ENCODE measurements around the gene EN1.

EN1 gene

GRCh38 chr2:118864207-118864606, 16.8 kb upstream of the EN1 start:
- H3K27me3 ChIP-seq (ENCODE audit: control insufficient read depth in 1 of 2, insufficient read depth in 2 of 2, low read length in 2 of 2) = peaks cover 15% of the 10 kb centered on the region in 2 donors
- H3K9ac ChIP-seq (ENCODE audit: low read length) = no peak overlapping the region
- no peaks in the 10 kb centered on the region for H3K4me1 ChIP-seq (ENCODE audit: insufficient read depth, low read length)
- no peak overlapping the region for H3K27ac ChIP-seq (ENCODE audit: low read depth, low read length)
- no peaks in the 10 kb centered on the region for H3K36me3 ChIP-seq (ENCODE audit: insufficient read depth, low read length)
- no peaks in the 10 kb centered on the region for H3K9me3 ChIP-seq (ENCODE audit: low read length)
- no peak overlapping the region for H3K4me3 ChIP-seq (ENCODE audit: low read depth in 1 of 2, low read length in 2 of 2)

GRCh38 chr2:118861731-118862130, 14.3 kb upstream of the EN1 start:
- no peaks in the 10 kb centered on the region for H3K4me1 ChIP-seq (ENCODE audit: insufficient read depth, low read length)
- no peak overlapping the region for H3K9ac ChIP-seq (ENCODE audit: low read length)
- no peak overlapping the region for H3K4me3 ChIP-seq (ENCODE audit: low read depth in 1 of 2, low read length in 2 of 2)
- H3K36me3 ChIP-seq (ENCODE audit: insufficient read depth, low read length) = no peaks in the 10 kb centered on the region
- H3K27ac ChIP-seq (ENCODE audit: low read depth, low read length) = no peak overlapping the region
- H3K27me3 ChIP-seq (ENCODE audit: control insufficient read depth in 1 of 2, insufficient read depth in 2 of 2, low read length in 2 of 2) = peaks cover 29 to 40% of the 10 kb centered on the region in 2 donors
- no peaks in the 10 kb centered on the region for H3K9me3 ChIP-seq (ENCODE audit: low read length)

- Histone ChIP-seq H3K27ac (ENCODE audit: low read depth, low read length) (no peak overlapping the region), H3K27me3 (ENCODE audit: control insufficient read depth in 1 of 2, insufficient read depth in 2 of 2, low read length in 2 of 2) (peaks cover 34 to 45% of the 10 kb centered on the region in 2 donors)
Measured at GRCh38 chr2:118861242-118861641, 13.8 kb upstream of the EN1 start.

GRCh38 chr2:118860506-118860905, 13.1 kb upstream of the EN1 start:
- no peak overlapping the region for H3K27ac ChIP-seq (ENCODE audit: low read depth, low read length)
- no peak overlapping the region for H3K4me3 ChIP-seq (ENCODE audit: low read depth in 1 of 2, low read length in 2 of 2)
- no peaks in the 10 kb centered on the region for H3K36me3 ChIP-seq (ENCODE audit: insufficient read depth, low read length)
- peaks cover 40 to 52% of the 10 kb centered on the region in 2 donors for H3K27me3 ChIP-seq (ENCODE audit: control insufficient read depth in 1 of 2, insufficient read depth in 2 of 2, low read length in 2 of 2)
- H3K9ac ChIP-seq (ENCODE audit: low read length) = no peak overlapping the region
- peaks cover 6% of the 10 kb centered on the region for H3K4me1 ChIP-seq (ENCODE audit: insufficient read depth, low read length)
- H3K9me3 ChIP-seq (ENCODE audit: low read length) = no peaks in the 10 kb centered on the region

More at GRCh38 chr2:118861242-118861641, 13.8 kb upstream of the EN1 start:
- no peaks in the 10 kb centered on the region for H3K4me1 ChIP-seq (ENCODE audit: insufficient read depth, low read length)
- no peak overlapping the region for H3K9ac ChIP-seq (ENCODE audit: low read length)
- no peaks in the 10 kb centered on the region for H3K9me3 ChIP-seq (ENCODE audit: low read length)
- no peaks in the 10 kb centered on the region for H3K36me3 ChIP-seq (ENCODE audit: insufficient read depth, low read length)
- H3K4me3 ChIP-seq (ENCODE audit: low read depth in 1 of 2, low read length in 2 of 2) = no peak overlapping the region

GRCh38 chr2:118859157-118859770, 11.8 kb upstream of the EN1 start:
- no peak overlapping the region for H3K27ac ChIP-seq (ENCODE audit: low read depth, low read length)
- H3K36me3 ChIP-seq (ENCODE audit: insufficient read depth, low read length) = no peaks in the 10 kb centered on the region
- no peak overlapping the region for H3K4me3 ChIP-seq (ENCODE audit: low read depth in 1 of 2, low read length in 2 of 2)
- no peak overlapping the region for H3K9ac ChIP-seq (ENCODE audit: low read length)
- peaks cover 52 to 65% of the 10 kb centered on the region in 2 donors for H3K27me3 ChIP-seq (ENCODE audit: control insufficient read depth in 1 of 2, insufficient read depth in 2 of 2, low read length in 2 of 2)
- H3K4me1 ChIP-seq (ENCODE audit: insufficient read depth, low read length) = peaks cover 13% of the 10 kb centered on the region
- no peaks in the 10 kb centered on the region for H3K9me3 ChIP-seq (ENCODE audit: low read length)

GRCh38 chr2:118858485-118859156, 11.2 kb upstream of the EN1 start:
- H3K4me3 ChIP-seq (ENCODE audit: low read depth in 1 of 2, low read length in 2 of 2) = no peak overlapping the region
- H3K36me3 ChIP-seq (ENCODE audit: insufficient read depth, low read length) = no peaks in the 10 kb centered on the region
- H3K27ac ChIP-seq (ENCODE audit: low read depth, low read length) = no peak overlapping the region
- H3K9me3 ChIP-seq (ENCODE audit: low read length) = no peaks in the 10 kb centered on the region
- no peak overlapping the region for H3K9ac ChIP-seq (ENCODE audit: low read length)
- H3K4me1 ChIP-seq (ENCODE audit: insufficient read depth, low read length) = peaks cover 13% of the 10 kb centered on the region
- peaks cover 58 to 71% of the 10 kb centered on the region in 2 donors for H3K27me3 ChIP-seq (ENCODE audit: control insufficient read depth in 1 of 2, insufficient read depth in 2 of 2, low read length in 2 of 2)

- peaks cover 65 to 78% of the 10 kb centered on the region in 2 donors for H3K27me3 ChIP-seq (ENCODE audit: control insufficient read depth in 1 of 2, insufficient read depth in 2 of 2, low read length in 2 of 2)
- no peak overlapping the region for H3K27ac ChIP-seq (ENCODE audit: low read depth, low read length)
- H3K9ac ChIP-seq (ENCODE audit: low read length) = no peak overlapping the region
- H3K4me1 ChIP-seq (ENCODE audit: insufficient read depth, low read length) = peaks cover 17% of the 10 kb centered on the region
- no peaks in the 10 kb centered on the region for H3K36me3 ChIP-seq (ENCODE audit: insufficient read depth, low read length)
- no peak overlapping the region for H3K4me3 ChIP-seq (ENCODE audit: low read depth in 1 of 2, low read length in 2 of 2)
- no peaks in the 10 kb centered on the region for H3K9me3 ChIP-seq (ENCODE audit: low read length)
Measured at GRCh38 chr2:118857677-118858484, 10.4 kb upstream of the EN1 start.

- H3K9ac ChIP-seq (ENCODE audit: low read length) = no peak overlapping the region
- peaks cover 73 to 86% of the 10 kb centered on the region in 2 donors for H3K27me3 ChIP-seq (ENCODE audit: control insufficient read depth in 1 of 2, insufficient read depth in 2 of 2, low read length in 2 of 2)
- no peaks in the 10 kb centered on the region for H3K36me3 ChIP-seq (ENCODE audit: insufficient read depth, low read length)
- no peak overlapping the region for H3K27ac ChIP-seq (ENCODE audit: low read depth, low read length)
- no peak overlapping the region for H3K4me3 ChIP-seq (ENCODE audit: low read depth in 1 of 2, low read length in 2 of 2)
- H3K9me3 ChIP-seq (ENCODE audit: low read length) = no peaks in the 10 kb centered on the region
- peaks cover 20% of the 10 kb centered on the region for H3K4me1 ChIP-seq (ENCODE audit: insufficient read depth, low read length)
Measured at GRCh38 chr2:118856978-118857676, 9.7 kb upstream of the EN1 start.

GRCh38 chr2:118856330-118856977, 9.0 kb upstream of the EN1 start:
- Histone ChIP-seq H3K36me3 (ENCODE audit: insufficient read depth, low read length) (no peaks in the 10 kb centered on the region), H3K4me3 (ENCODE audit: low read depth in 1 of 2, low read length in 2 of 2) (no peak overlapping the region), H3K9ac (ENCODE audit: low read length) (no peak overlapping the region), H3K27ac (ENCODE audit: low read depth, low read length) (no peak overlapping the region), H3K27me3 (ENCODE audit: control insufficient read depth in 1 of 2, insufficient read depth in 2 of 2, low read length in 2 of 2) (peaks cover 77 to 93% of the 10 kb centered on the region in 2 donors), H3K9me3 (ENCODE audit: low read length) (no peaks in the 10 kb centered on the region), H3K4me1 (ENCODE audit: insufficient read depth, low read length) (peaks cover 20% of the 10 kb centered on the region)

GRCh38 chr2:118855451-118856279, 8.2 kb upstream of the EN1 start:
- Histone ChIP-seq H3K27ac (ENCODE audit: low read depth, low read length) (no peak overlapping the region), H3K9me3 (ENCODE audit: low read length) (no peaks in the 10 kb centered on the region), H3K9ac (ENCODE audit: low read length) (no peak overlapping the region), H3K4me1 (ENCODE audit: insufficient read depth, low read length) (peaks cover 20% of the 10 kb centered on the region), H3K4me3 (ENCODE audit: low read depth in 1 of 2, low read length in 2 of 2) (peak overlapping the region in 1 of 2 donors; percentile 50), H3K36me3 (ENCODE audit: insufficient read depth, low read length) (no peaks in the 10 kb centered on the region), H3K27me3 (ENCODE audit: control insufficient read depth in 1 of 2, insufficient read depth in 2 of 2, low read length in 2 of 2) (peaks cover 84 to 100% of the 10 kb centered on the region in 2 donors)

Data from muscle layer of colon (tissue), 2 donors.